Stimulated activated CD4-positive, alpha-beta T cell treated with anti-CD3 and anti-CD28 coated beads, Interleukin-2, amount 100 ng/mL, for 24 hours (primary cell): ENCODE measurements around the gene TMEM69.
"Not testable (repeated sequence)": the region's sequence is repeated elsewhere in the genome, so short reads cannot be mapped to it uniquely, and the experiment has no call there.

Source experiments
- DNase-seq, 2 donors: peaks; one replicate each; pipeline ENCODE4 v3.0.0-alpha.2; 2020

The TMEM69 gene

GRCh38 chr1:45687754-45688740 is at the start of gene TMEM69:
Gene TMEM69 (plus strand): TSS chr1:45688181. CDS start chr1:45691069, 2,888 bp downstream.
- peak; percentile 73 to 80 for DNase-seq

GRCh38 chr1:45640293-45640692 is 47.7 kb upstream of the TMEM69 start:
- DNase-seq = no peak

GRCh38 chr1:45643321-45643720 is 44.7 kb upstream of the TMEM69 start:
- DNase-seq = no peak

GRCh38 chr1:45643978-45644377 is 44.0 kb upstream of the TMEM69 start:
- DNase-seq = no peak

GRCh38 chr1:45644661-45645060 is 43.3 kb upstream of the TMEM69 start:
- no peak for DNase-seq

GRCh38 chr1:45647248-45648021 is 40.5 kb upstream of the TMEM69 start:
- no peak for DNase-seq

- DNase-seq = no peak
Measured at GRCh38 chr1:45654540-45655280, 33.3 kb upstream of the TMEM69 start.

GRCh38 chr1:45656573-45657226 is 31.3 kb upstream of the TMEM69 start:
- DNase-seq = no peak

- no peak for DNase-seq
Measured at GRCh38 chr1:45658171-45658570, 29.8 kb upstream of the TMEM69 start.

GRCh38 chr1:45659222-45659621 is 28.8 kb upstream of the TMEM69 start:
- no peak for DNase-seq

- DNase-seq = no peak
Measured at GRCh38 chr1:45660336-45660735, 27.6 kb upstream of the TMEM69 start.

- DNase-seq = no peak
Measured at GRCh38 chr1:45666836-45667235, 21.1 kb upstream of the TMEM69 start.

GRCh38 chr1:45667321-45668111 is 20.5 kb upstream of the TMEM69 start:
- DNase-seq = no peak

- DNase-seq = no peak
Measured at GRCh38 chr1:45668526-45668925, 19.5 kb upstream of the TMEM69 start.

GRCh38 chr1:45669379-45669778 is 18.6 kb upstream of the TMEM69 start:
- no peak for DNase-seq

GRCh38 chr1:45669859-45670655 is 17.9 kb upstream of the TMEM69 start:
- no peak for DNase-seq

- no peak for DNase-seq
Measured at GRCh38 chr1:45673956-45674355, 14.0 kb upstream of the TMEM69 start.

- DNase-seq = no peak
Measured at GRCh38 chr1:45674478-45674877, 13.5 kb upstream of the TMEM69 start.

GRCh38 chr1:45676553-45676952 is 11.4 kb upstream of the TMEM69 start:
- DNase-seq = not testable (repeated sequence)

- no peak for DNase-seq
Measured at GRCh38 chr1:45677751-45678245, 10.2 kb upstream of the TMEM69 start.

GRCh38 chr1:45678489-45678888 is 9.5 kb upstream of the TMEM69 start:
- no peak for DNase-seq
